Activated CD8-positive, alpha-beta T cell treated with anti-CD3 and anti-CD28 coated beads for 36 hours (primary cell): Measurements from ENCODE around the gene ENTR1. TPM values are rescaled to one million over a fixed set of nuclear protein-coding genes. Genes with fewer than 3 reads are reported as not detected.

Experiments used
- ATAC-seq: fragments of 200-7000 bp; cut with Tn5 transposase; one replicate; pipeline ENCODE4 v1.10.0; 2021; ENCODE audit warnings: mild to moderate bottlenecking, moderate library complexity
- CTCF ChIA-PET: fragments of 350-600 bp; sonication (Branson Sonifier 250); formaldehyde crosslinking; loops from one replicate; lab custom pipeline; 2021; ENCODE audit warnings: antibody characterized with exemption; lab: Charles Lee
- POLR2A ChIA-PET: fragments of 350-600 bp; sonication (Branson Sonifier 250); formaldehyde crosslinking; loops from one replicate; lab custom pipeline; 2021; ENCODE audit warnings: antibody characterized with exemption; lab: Charles Lee
- DNase-seq: peaks from one replicate; pipeline ENCODE4 v3.0.0-alpha.2; 2020
- H3K27ac Mint-ChIP-seq: one replicate; pipeline ENCODE4 v1.8.0; 2021; ENCODE audit warnings: mild to moderate bottlenecking, mixed read lengths
- H3K27me3 Mint-ChIP-seq: one replicate; pipeline ENCODE4 v1.8.0; 2021; ENCODE audit warnings: mixed read lengths
- H3K36me3 Mint-ChIP-seq: one replicate; pipeline ENCODE4 v1.8.0; 2021; ENCODE audit warnings: low read depth, mixed read lengths
- H3K4me1 Mint-ChIP-seq: one replicate; pipeline ENCODE4 v1.8.0; 2021; ENCODE audit warnings: low read depth, mixed read lengths
- H3K4me3 Mint-ChIP-seq: one replicate; pipeline ENCODE4 v1.8.0; 2021; ENCODE audit warnings: mild to moderate bottlenecking, moderate library complexity, mixed read lengths
- H3K9me3 Mint-ChIP-seq: one replicate; pipeline ENCODE4 v1.8.0; 2021; ENCODE audit warnings: mixed read lengths
- intact Hi-C: fragments of 100-400 bp; cut with micrococcal nuclease; formaldehyde crosslinking; loops from one replicate; pipeline ENCODE4 v1.10.0; 2022
- total RNA-seq, 2 experiments: library from RNA; stranded (reverse); gene quantifications; one replicate each; pipeline ENCODE4 v1.2.3, GENCODE V29; 2021
- TF ChIP-seq, protein P1 (sequence below): fragments of 200-600 bp; IDR thresholded peaks from one replicate; pipeline ENCODE4 v1.8.0; 2022; ENCODE audit warnings: antibody characterized with exemption, mild to moderate bottlenecking

ENTR1 gene
- total RNA-seq, 2 experiments from 2014 or later: 65.9 to 66.8 TPM

DNA sequence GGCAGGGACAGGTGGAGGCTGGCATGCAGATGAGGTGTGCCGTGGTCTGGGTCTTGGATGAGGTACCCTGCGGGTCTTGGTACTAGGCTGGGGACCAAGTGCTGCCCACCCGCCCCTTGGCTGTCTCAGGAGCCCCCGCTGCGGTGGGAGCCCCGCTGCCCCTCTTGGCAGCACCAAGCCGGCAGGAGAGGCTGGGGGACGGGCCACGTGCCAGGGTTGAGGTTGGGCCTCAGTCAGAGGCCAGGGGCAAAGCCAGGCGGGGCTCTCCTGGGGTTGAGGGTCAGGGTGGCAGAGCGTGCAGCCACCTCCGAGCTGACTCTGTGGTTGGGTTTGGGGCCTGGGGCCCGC, 38.9 kb downstream of the ENTR1 start:
- Mint-ChIP-seq H3K27me3 (no peaks in the 10 kb centered on the region), H3K4me3 (no peak overlapping the region), H3K9me3 (no peaks in the 10 kb centered on the region), H3K36me3 (peaks cover 5% of the 10 kb centered on the region), H3K27ac (no peak overlapping the region), H3K4me1 (peaks cover 8% of the 10 kb centered on the region)
- intact Hi-C loops: no loop called here
- ATAC-seq: no peak
- ChIA-PET POLR2A (interaction anchor here (1.6 to 3.2 kb wide), 2 partner anchors 8 to 25 kb away, joined by 5 to 14 read pairs; partner anchors contain the start of gene DNLZ), CTCF (no interaction called here)
- TF ChIP-seq, protein P1, sequence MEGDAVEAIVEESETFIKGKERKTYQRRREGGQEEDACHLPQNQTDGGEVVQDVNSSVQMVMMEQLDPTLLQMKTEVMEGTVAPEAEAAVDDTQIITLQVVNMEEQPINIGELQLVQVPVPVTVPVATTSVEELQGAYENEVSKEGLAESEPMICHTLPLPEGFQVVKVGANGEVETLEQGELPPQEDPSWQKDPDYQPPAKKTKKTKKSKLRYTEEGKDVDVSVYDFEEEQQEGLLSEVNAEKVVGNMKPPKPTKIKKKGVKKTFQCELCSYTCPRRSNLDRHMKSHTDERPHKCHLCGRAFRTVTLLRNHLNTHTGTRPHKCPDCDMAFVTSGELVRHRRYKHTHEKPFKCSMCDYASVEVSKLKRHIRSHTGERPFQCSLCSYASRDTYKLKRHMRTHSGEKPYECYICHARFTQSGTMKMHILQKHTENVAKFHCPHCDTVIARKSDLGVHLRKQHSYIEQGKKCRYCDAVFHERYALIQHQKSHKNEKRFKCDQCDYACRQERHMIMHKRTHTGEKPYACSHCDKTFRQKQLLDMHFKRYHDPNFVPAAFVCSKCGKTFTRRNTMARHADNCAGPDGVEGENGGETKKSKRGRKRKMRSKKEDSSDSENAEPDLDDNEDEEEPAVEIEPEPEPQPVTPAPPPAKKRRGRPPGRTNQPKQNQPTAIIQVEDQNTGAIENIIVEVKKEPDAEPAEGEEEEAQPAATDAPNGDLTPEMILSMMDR: no peak
- no peak for DNase-seq

DNA sequence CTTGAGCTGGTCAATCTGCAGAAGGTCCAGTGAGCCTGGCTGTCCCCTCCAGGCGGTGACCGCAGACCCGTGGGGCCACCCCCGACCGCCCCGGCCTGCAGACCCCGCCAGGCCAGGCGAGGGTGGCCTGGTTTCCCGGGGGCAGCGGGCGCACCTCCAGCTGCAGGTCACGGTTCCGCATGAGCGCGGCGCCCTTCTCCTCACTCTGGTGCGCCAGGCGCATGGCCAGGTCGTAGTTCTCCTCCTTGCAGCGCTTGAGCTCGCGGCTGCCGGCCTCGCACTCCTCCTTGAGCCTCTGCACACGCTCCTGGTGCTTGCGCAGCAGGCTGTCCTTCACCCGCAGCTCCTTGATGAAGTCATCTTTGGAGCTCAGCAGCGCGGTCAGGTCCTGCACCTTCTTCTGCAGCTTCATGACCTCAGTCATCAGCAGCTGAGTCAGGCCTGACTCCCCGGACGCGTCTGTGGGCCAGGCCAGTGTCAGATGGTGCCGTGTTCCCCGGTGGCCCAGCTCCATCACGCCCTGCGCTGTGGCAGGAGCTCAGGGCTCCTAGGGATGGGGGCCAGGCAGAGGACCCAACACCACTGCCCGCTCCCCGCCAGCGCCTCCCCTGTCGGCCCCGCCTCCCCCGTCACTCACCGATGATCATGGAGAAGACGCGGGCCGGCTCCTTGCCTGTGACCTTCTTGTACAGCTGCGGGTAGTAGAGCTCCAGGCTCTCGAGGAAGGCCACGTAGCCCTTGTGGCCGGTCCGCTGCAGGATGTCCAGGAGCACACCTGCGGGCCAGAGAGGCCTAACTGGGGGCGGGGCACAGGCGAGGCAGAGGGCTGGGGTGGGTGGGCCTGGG, 39.5 kb downstream of the ENTR1 start:
- ATAC-seq (no peak), DNase-seq (no peak)
- H3K9me3 Mint-ChIP-seq: no peaks in the 10 kb centered on the region
- peaks cover 4% of the 10 kb centered on the region for H3K36me3 Mint-ChIP-seq
- no peaks in the 10 kb centered on the region for H3K27me3 Mint-ChIP-seq
- TF ChIP-seq, protein P1: no peak
- H3K4me3 Mint-ChIP-seq: no peak overlapping the region
- ChIA-PET POLR2A (interaction anchor here (1.5 to 1.6 kb wide), 2 partner anchors 16 to 26 kb away, joined by 5 read pairs; no protein-coding TSS in a partner anchor), CTCF (no interaction called here)
- intact Hi-C loops: no loop called here
- H3K27ac Mint-ChIP-seq: no peak overlapping the region
- peaks cover 8% of the 10 kb centered on the region for H3K4me1 Mint-ChIP-seq

DNA sequence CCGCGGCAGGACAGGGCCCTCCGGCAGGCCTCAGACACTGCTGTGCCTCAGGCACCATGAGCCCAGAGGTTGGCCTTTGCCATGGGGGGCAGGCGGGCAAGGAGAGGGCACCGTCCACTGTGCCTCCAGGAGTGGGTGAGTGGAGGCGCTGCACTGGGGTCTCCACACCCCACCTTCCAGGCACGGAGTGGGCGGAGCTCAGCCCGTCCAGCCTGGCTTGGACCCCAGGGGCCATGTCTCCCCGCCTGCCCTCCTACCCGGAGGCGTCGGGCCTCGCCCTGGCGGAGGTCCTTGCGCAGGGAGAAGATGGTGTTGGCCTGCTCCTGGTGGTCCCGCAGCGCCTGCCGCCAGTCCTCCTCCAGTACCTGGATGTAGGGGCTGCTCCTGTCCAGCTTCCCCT, 40.4 kb downstream of the ENTR1 start:
- no peaks in the 10 kb centered on the region for H3K9me3 Mint-ChIP-seq
- ChIA-PET POLR2A (interaction anchor here (1.5 to 1.7 kb wide), 3 partner anchors 8 to 27 kb away, joined by 4 to 5 read pairs (median 5); no protein-coding TSS in a partner anchor), CTCF (no interaction called here)

DNA sequence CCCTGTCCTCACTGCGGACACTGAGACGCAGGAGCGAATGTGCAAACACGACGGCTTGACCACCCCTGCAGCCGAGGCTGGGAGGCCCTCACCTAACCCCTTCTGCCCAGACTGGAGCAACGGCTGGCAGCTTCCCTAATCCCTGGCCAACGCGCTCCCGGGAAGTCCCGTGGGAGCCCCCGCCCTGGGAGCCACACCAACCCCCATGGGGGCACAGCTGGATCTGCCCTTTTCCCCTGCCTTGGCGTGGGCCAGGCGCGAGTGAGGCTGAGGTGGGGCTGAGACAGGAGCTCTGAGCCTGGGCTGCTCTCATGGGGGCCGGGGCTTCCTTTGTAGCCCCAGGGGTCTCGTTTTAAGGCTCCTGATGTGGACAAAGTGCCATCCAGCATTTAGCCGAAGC, 42.2 kb downstream of the ENTR1 start:
- H3K27me3 Mint-ChIP-seq: no peaks in the 10 kb centered on the region
- H3K4me3 Mint-ChIP-seq: no peak overlapping the region
- H3K9me3 Mint-ChIP-seq: no peaks in the 10 kb centered on the region
- ChIA-PET POLR2A (interaction anchor here (0.7 to 1.7 kb wide), 4 partner anchors 10 to 46 kb away, joined by 3 to 4 read pairs (median 3); no protein-coding TSS in a partner anchor), CTCF (no interaction called here)
- no peak overlapping the region for H3K27ac Mint-ChIP-seq
- H3K4me1 Mint-ChIP-seq: peaks cover 10% of the 10 kb centered on the region
- H3K36me3 Mint-ChIP-seq: peaks cover 8% of the 10 kb centered on the region
- DNase-seq (no peak), ATAC-seq (no peak)
- TF ChIP-seq, protein P1: no peak
- intact Hi-C loops: no loop called here

More for the DNA sequence above, 40.4 kb downstream of the ENTR1 start:
- no peak overlapping the region for H3K4me3 Mint-ChIP-seq
- TF ChIP-seq, protein P1: no peak
- peaks cover 2% of the 10 kb centered on the region for H3K36me3 Mint-ChIP-seq
- no peak for ATAC-seq
- H3K27me3 Mint-ChIP-seq: no peaks in the 10 kb centered on the region
- no peak overlapping the region for H3K27ac Mint-ChIP-seq
- intact Hi-C loops: no loop called here
- DNase-seq: no peak
- H3K4me1 Mint-ChIP-seq: peaks cover 8% of the 10 kb centered on the region
